ENCODE results near the gene KYNU.

Gene KYNU

GRCh38 chr2:143078104-143078503, 200.6 kb downstream of the KYNU start:
- no peak for TF ChIP-seq CSRNP3 (CRISPR knock-in tag; IDR thresholded peaks at IDR 0.05)
- no peak for TF ChIP-seq ZFP30 (CRISPR knock-in tag; IDR thresholded peaks at IDR 0.05)
- TF ChIP-seq POU6F1 (CRISPR knock-in tag; IDR thresholded peaks at IDR 0.05; ENCODE audit: borderline replicate concordance, low read depth) = no peak
- no peak for TF ChIP-seq ZC3H10 (CRISPR knock-in tag; IDR thresholded peaks at IDR 0.05)
- TF ChIP-seq ZNF70 (CRISPR knock-in tag; IDR thresholded peaks at IDR 0.05) = no peak
- no peak for TF ChIP-seq ISL1 (CRISPR knock-in tag; IDR thresholded peaks at IDR 0.05)
- TF ChIP-seq CREB5 (CRISPR knock-in tag; IDR thresholded peaks at IDR 0.05; ENCODE audit: low read depth) = no peak
- TF ChIP-seq RARB (CRISPR knock-in tag; IDR thresholded peaks at IDR 0.05) = no peak
- no peak for TF ChIP-seq PATZ1 (CRISPR knock-in tag; IDR thresholded peaks at IDR 0.05; ENCODE audit: borderline replicate concordance)
- TF ChIP-seq TSHZ2 (CRISPR knock-in tag; IDR thresholded peaks at IDR 0.05) = no peak
- no peak for ATAC-seq

- TF ChIP-seq ESRRG (CRISPR knock-in tag; IDR thresholded peaks at IDR 0.05) = no peak
- TF ChIP-seq TCF4 (CRISPR knock-in tag; IDR thresholded peaks at IDR 0.05; ENCODE audit: borderline replicate concordance) = no peak
- no peak for TF ChIP-seq CSRNP3 (CRISPR knock-in tag; IDR thresholded peaks at IDR 0.05)
- TF ChIP-seq BACH2 (CRISPR knock-in tag; IDR thresholded peaks at IDR 0.05; ENCODE audit: borderline replicate concordance) = no peak
- TF ChIP-seq ZNF70 (CRISPR knock-in tag; IDR thresholded peaks at IDR 0.05) = no peak
- TF ChIP-seq TSHZ2 (CRISPR knock-in tag; IDR thresholded peaks at IDR 0.05) = no peak
- TF ChIP-seq CSDC2 (CRISPR knock-in tag; IDR thresholded peaks at IDR 0.05) = no peak
- TF ChIP-seq SNAI2 (CRISPR knock-in tag; IDR thresholded peaks at IDR 0.05) = no peak
- no peak for TF ChIP-seq ZNF8 (CRISPR knock-in tag; IDR thresholded peaks at IDR 0.05)
- no peak for TF ChIP-seq PATZ1 (CRISPR knock-in tag; IDR thresholded peaks at IDR 0.05; ENCODE audit: borderline replicate concordance)
- ATAC-seq = no peak
These were observed 204.2 kb downstream of the KYNU start for GRCh38 chr2:143081616-143082015.
